Retina (tissue), 1 donor: Measurements from ENCODE around the gene POLN.

Source experiments
- DNase-seq: peaks from one replicate; pipeline ENCODE4 v3.0.0-alpha.2; 2016

POLN gene

GRCh38 chr4:2103127-2103842 is 138.6 kb downstream of the POLN start:
- DNase-seq, result no peak

- no peak for DNase-seq
Observed at GRCh38 chr4:2102045-2102883, 139.7 kb downstream of the POLN start.

DNA sequence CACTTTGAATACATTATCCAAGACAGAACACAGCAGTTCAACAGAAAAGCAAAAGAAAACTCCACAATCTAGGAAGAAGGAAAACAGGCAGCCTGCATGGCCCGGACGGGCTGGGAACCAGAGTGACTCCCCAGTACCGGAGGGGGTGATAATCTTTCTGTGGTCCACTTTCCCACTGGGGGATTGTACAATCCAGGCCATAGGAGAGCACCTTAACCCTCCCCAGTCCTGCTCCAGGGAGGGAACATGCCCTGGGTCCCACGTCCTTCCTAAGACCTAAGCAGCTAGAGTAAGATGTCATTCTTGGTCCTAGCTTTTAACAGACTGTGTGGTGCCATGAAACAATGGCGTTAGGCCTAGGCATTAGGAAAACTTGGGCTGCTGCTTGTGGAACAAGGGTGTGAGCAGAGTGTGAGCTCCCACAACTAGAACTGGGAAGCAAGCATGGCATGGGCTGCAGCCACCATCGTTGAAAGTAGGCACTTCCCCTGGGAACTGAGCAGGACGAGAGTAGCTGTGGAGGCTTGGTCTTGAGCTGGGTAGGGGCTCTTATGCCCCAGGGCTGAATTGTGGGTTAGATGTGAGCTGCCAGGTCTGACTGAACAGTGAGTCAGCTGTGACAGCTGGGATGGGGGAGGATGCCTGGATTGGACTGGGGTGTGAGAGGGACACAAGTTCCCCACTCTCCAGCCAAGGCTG is 140.4 kb downstream of the POLN start:
- DNase-seq, result no peak

DNA sequence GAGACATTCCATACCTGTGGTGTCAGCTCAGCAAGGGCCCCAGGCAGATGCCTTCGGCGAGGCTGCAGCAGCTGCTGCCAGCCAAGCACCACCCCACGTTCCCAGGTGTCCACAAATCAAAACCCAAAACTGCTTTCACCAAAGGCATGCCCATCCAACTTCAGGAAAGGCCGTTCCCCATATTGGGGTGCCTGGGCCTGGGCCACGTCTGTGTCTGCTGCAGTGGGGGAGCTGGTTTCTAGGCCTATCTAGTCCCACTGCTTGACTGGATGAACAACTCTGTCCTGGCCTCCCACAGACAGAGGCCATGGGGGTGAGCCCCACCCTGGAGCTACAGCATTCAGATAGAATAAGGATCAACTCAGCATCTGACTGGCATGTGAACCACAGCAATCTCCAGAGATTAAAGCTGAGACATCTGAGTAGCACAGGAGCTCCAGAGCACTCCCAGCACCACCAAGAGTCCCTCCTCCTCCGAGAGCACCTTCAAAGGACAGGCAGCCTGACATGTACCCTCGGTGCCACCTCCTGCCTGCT is 145.8 kb downstream of the POLN start:
- DNase-seq, result no peak

DNA sequence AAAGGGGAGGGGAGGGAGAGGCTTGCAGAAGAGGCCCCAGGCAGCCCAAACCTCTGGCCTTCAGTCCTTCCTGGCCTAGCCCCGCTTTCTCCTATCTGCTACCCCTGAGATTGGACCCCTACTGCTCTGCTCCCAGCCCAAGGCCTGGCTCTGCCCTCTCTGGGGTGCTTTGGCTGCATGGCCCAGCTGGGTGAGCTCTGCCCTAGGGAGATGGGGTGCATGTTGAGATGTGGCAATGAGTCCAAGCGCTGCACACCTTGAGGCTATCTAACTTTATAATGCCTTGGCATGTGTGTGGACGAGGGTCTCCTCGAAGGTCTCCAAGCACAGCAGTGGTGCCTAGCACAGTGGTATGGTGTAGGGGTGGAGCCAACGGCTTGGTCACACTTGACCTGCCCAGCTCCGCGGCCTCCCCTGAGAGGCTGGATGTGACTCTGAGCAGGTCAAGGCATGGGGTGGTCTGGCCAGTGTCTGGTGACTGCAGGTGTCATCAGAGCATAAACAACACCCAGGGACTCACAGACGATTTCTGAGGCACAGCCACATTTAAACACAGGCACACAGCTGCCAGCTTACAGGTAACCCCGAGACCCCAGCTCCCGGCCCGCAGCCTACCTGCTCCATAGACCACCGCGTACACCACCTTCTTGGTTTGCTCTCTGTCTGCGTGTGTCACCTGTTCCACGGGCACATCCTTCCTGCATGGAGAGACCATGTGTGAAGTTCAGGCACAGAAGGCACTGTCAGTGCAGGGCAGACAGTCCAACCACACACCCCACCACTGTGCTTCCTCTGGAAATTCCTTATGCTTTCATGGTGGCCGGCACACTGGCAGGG is 146.5 kb downstream of the POLN start:
- DNase-seq, result no peak

DNA sequence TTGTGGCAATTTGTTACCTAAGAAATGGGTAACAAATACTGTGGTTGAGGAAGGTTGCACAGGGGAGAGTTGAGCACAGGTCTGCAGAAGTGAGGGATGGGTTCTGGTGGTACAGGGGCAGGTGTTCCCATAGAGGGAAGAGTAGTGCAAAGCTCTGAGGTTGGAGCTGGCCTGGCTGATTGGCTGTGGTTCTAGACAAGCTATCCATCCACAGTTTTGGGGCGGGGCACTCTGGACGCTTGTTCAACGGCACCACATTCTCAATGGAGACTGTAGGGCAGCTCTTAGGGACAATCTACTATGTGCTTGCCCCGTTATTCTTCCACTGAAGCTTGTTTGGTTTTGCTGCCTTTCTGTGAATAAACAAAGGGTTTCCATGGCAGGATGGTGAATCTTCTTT is 147.4 kb downstream of the POLN start:
- DNase-seq, result no peak

DNA sequence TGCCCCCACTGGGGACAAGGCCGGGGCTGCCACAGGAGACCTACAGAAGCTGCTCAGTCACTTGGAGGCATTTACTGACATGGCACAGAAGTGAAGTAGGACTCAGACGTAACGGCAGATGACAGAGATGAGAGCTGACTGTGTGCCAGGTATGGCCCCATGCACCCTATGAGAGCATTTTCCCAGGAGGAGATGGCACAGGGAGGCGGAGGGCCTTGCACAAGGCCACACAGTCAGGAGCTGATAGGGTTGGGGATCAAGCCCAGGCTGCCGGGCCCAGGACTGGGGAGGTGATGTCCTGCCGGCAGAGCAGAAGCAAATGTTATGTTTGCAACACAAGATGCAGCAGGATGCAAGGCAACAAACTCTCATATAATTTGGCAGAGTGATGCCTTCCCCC is 148.7 kb downstream of the POLN start:
- no peak for DNase-seq

- DNase-seq, result no peak
Observed at GRCh38 chr4:2092669-2093053, 149.3 kb downstream of the POLN start.

- DNase-seq, result peak; percentile 42
Observed at GRCh38 chr4:2091990-2092668, 149.8 kb downstream of the POLN start.

DNA sequence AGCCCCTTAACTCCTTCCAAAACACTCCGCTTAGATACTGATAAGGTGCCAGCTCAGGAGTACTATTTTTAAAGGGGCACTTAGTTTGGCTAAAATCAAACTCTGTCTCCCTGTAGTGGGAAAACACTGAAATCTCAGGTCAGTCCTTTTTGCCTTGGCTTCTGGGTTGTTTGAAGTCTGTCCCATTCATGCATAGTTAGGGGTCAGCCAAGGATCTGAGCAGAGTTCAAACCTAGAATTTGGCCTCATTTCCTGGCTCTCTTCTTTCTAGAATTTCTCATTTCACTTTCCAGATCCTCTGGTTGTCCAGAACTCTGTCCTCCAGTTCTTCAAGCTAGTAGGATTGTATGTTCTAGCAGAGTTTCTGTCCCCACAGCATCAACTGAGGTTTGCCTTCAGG is 151.3 kb downstream of the POLN start:
- DNase-seq, result no peak

DNA sequence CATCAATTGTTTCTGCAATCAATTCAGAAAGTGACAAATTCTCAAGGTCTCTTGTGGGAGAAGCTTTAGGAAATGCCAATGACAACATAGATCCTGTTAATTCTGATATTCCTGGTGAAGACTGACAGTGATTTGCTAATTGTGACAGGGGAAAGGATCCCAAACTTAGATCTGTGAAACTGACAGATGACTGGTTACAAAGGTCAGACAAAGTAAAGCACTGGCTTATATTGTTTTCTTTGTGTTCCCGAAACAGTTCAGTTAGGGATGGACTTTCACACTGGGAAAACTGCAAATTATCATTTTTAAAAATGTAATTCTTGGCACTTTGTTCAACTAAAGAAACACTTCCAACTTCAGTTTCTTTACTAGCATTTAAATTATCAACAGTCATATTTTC is 152.7 kb downstream of the POLN start:
- no peak for DNase-seq

DNA sequence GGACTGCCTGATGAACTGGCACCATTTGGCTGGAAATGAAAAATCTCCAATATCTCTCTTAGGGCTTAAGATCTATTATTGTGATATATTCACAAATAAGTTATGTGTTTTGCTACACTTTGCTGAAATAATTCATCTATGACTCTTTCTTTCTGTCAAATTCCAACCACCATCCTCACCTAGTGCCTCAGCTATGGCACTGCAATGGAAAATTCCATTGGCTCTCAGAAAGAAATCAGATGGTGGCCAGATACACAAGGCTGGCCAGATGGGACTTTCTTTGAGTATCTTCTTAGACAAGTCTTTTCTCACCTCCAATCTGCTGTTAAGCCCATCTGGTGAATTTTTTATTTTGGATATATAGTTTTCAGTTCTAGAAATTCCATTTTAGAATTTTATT is 154.8 kb downstream of the POLN start:
- no peak for DNase-seq

- DNase-seq, result no peak
Observed at GRCh38 chr4:2085496-2085901, 156.4 kb downstream of the POLN start.

DNA sequence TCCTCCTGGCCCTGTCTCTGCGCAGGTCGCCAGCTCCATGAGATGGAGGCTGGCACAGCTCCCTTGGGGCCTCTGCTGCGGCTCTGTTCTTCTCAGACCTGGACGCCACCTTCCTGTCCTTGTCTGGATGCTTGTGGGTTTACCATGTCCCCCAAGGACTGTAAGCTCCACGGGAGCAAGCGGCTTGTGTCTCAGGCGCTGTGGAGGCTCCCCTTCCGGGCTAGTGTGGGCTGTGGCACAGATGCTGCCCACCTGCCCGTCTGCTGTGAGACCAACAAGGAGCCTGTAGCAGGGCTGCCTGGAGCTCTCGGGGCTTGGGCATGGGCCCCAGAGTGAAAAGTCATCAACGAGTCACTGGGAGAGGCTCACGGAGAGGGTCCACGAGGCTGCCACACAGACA is 157.6 kb downstream of the POLN start:
- DNase-seq, result no peak

GRCh38 chr4:2083826-2084160 is 158.1 kb downstream of the POLN start:
- DNase-seq, result no peak

DNA sequence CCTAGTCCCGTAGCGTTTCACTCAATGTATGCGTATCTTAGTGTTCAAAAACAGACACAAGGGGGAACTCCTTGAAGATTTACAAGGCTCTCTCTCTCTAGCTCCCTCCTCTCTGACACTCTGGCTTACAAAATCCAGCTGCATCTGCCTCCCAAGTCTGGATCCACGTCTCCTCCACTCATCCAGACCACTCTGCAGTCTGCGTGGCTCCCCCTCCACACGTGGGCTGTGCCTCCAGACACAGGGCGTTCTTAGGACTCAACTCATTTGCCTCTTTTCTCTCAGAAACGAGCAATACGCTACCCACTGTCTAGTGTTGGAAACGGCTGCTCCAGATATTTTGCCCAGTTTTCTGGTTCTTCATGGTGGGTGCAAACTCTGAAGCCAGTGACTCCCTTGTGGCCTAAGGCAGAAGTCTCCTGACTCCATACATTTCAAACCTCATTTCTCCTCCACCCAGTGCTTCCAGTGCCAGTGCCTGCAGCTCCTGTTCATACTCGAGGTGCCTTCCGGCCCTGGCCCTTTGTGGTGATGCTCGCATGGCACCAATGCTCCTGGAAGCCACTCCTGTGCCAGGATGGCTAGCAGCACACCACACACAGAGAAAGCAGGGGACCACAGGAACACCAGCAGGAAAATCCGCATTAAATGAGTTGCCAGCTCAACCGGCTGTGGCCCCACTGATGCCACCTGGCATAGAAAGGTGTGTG is 158.7 kb downstream of the POLN start:
- DNase-seq, result no peak

DNA sequence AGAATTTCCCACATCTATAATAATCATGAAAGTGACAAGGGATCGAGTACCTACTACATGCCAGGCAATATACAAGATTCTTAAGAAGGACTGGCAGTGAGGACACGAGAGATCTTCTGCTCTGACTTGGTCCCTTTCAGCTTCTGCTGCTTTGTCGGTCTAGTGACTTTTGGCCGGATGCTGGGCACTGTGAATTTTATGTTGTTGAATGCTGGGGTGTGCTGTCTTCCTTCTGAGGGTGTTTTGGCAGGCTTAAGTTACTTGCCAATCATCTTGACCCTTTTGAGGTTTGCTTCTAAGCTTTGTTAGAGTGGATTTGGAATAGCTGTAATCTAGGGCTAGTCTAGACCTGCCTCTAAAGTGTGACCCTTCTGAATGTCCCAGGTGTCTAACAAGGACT is 159.3 kb downstream of the POLN start:
- DNase-seq, result no peak

DNA sequence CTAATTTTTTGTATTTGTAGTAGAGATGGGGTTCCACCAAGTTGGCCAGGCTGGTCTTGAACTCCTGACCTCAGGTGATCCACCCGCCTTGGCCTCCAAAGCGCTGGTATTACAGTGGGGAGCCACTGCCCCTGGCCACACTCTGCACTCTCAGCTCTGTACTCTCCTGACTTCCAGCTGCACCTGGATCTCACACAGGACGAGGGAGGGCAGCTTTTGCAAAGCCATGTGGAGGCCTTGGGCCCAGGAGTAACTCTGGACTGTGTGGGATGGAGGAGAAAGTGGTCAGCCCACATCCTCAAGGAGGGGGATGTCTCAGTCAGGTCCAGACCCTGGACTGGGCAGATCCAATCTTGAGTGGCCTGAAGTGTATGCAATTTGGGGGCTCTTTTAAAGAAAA is 159.8 kb downstream of the POLN start:
- no peak for DNase-seq

DNA sequence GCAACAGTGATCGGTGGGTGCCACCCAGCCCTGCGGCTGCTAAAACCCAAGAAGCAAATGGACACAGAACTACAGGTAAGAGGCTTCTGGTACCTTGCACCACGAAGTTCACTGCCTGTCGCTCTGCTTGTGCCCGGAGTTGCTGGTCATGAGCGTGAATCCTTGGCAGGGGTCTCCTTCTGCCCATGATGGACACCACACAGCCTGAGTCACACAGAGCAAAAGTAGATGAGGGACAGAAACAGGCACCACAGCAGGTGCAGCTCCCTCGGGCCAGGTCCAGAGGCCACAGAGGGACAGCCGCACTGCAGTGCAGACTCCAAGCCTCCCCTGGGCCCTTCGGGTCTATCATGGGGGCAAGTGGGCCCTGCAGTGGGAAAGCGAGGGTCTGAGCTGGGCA is 160.4 kb downstream of the POLN start:
- DNase-seq, result no peak

- no peak for DNase-seq
Observed at GRCh38 chr4:2080429-2081300, 161.3 kb downstream of the POLN start.

GRCh38 chr4:2079926-2080325 is 162.0 kb downstream of the POLN start:
- DNase-seq, result no peak
